SK-N-SH (cell line): ENCODE data around the gene ARID1B. TPM values are rescaled to one million over a fixed set of nuclear protein-coding genes. Genes with fewer than 3 reads are reported as not detected.

ENCODE experiments used
- CTCF ChIA-PET: fragments of 300-600, 350-600 bp; formaldehyde crosslinking; extraction: SDS; loops from one replicate; lab custom pipeline; 2021; lab: Yijun Ruan, JAX
- POLR2A ChIA-PET: fragments of 350-600 bp; sonication (Branson Sonifier 250); formaldehyde crosslinking; extraction: SDS; loops from one replicate; lab custom pipeline; 2020; ENCODE audit warnings: antibody characterized with exemption, inconsistent platforms; lab: Yijun Ruan, JAX
- DNase-seq: peaks from one replicate; pipeline ENCODE4 v3.0.0; 2012
- H2AFZ ChIP-seq: fragments of 200-600 bp; sonication (generic); 2 replicates; pipeline ENCODE4 v1.8.1; 2016; ENCODE audit warnings: antibody characterized with exemption, mild to moderate bottlenecking, low read depth
- H3F3A ChIP-seq: fragments of 200-600 bp; sonication (generic); replicated peaks from 2 replicates; pipeline ENCODE3; 2016; ENCODE audit warnings: antibody characterized with exemption, mild to moderate bottlenecking; ENCODE audit not compliant: insufficient read depth
- H3K27ac ChIP-seq, 2 experiments: fragments of 200-500 bp in 1 of 2; fragments of 200-600 bp in 1 of 2; sonication (Bioruptor generic) in 1 of 2; sonication (generic), shearing (Covaris generic) in 1 of 2; 2 replicates each; pipeline versions ENCODE4 v1.5.1 to v1.6.1; 2014 to 2016; ENCODE audit warnings: low read depth in 2 of 2, inconsistent platforms in 1 of 2, low read length in 1 of 2, mild to moderate bottlenecking in 1 of 2, mixed read lengths in 1 of 2
- H3K27me3 ChIP-seq: fragments of 200-600 bp; sonication (generic), shearing (Covaris generic); 2 replicates; pipeline ENCODE4 v1.6.1; 2016; ENCODE audit warnings: mixed run types; ENCODE audit not compliant: insufficient read depth
- H3K36me3 ChIP-seq, 2 experiments: fragments of 200-500 bp in 1 of 2; fragments of 200-600 bp in 1 of 2; sonication (Bioruptor generic) in 1 of 2; sonication (generic) in 1 of 2; replicated peaks in 1 of 2; 2 replicates each; pipeline versions ENCODE3 to v1.5.1; 2014 to 2016; ENCODE audit warnings: low read length in 1 of 2, mild to moderate bottlenecking in 1 of 2; ENCODE audit not compliant: insufficient read depth in 2 of 2, control insufficient read depth in 1 of 2
- H3K4me1 ChIP-seq, 2 experiments: fragments of 200-500 bp in 1 of 2; fragments of 200-600 bp in 1 of 2; sonication (Bioruptor generic) in 1 of 2; sonication (generic), shearing (Covaris generic) in 1 of 2; 2 replicates each; pipeline versions ENCODE4 v1.5.1 to v1.6.1; 2014 to 2016; ENCODE audit warnings: low read depth in 1 of 2, low read length in 1 of 2, mixed run types in 1 of 2; ENCODE audit not compliant: insufficient read depth in 2 of 2, control insufficient read depth in 1 of 2
- H3K4me2 ChIP-seq: fragments of 200-600 bp; sonication (generic), shearing (Covaris generic); 2 replicates; pipeline ENCODE4 v1.6.1; 2017; ENCODE audit warnings: mixed run types
- H3K4me3 ChIP-seq, 2 experiments: fragments of 200-500 bp in 1 of 2; fragments of 200-600 bp in 1 of 2; sonication (Bioruptor generic) in 1 of 2; sonication (generic), shearing (Covaris generic) in 1 of 2; 2 replicates each; pipeline versions ENCODE4 v1.5.1 to v1.8.1; 2014 to 2016; ENCODE audit warnings: low read depth in 2 of 2, inconsistent platforms in 1 of 2, low read length in 1 of 2, mild to moderate bottlenecking in 1 of 2, mixed read lengths in 1 of 2, moderate library complexity in 1 of 2
- H3K79me2 ChIP-seq: fragments of 200-600 bp; sonication (generic); 2 replicates; pipeline ENCODE4 v1.8.1; 2017; ENCODE audit warnings: mild to moderate bottlenecking; ENCODE audit not compliant: insufficient read depth
- H3K9ac ChIP-seq: fragments of 200-600 bp; sonication (generic); 2 replicates; pipeline ENCODE4 v1.6.1; 2017; ENCODE audit warnings: mixed run types
- H3K9me2 ChIP-seq: fragments of 200-600 bp; sonication (generic); 2 replicates; pipeline ENCODE4 v1.6.1; 2017; ENCODE audit warnings: mixed run types
- H3K9me3 ChIP-seq: fragments of 200-600 bp; sonication (generic); 2 replicates; pipeline ENCODE4 v1.6.1; 2017; ENCODE audit warnings: mixed run types, mild to moderate bottlenecking, moderate library complexity
- H4K20me1 ChIP-seq: fragments of 200-600 bp; sonication (generic); 2 replicates; pipeline ENCODE4 v1.6.1; 2017; ENCODE audit warnings: mild to moderate bottlenecking, mixed run types; ENCODE audit not compliant: insufficient read depth
- CHD2 ChIP-seq: fragments of 150-350 bp; IDR thresholded peaks from 2 replicates; pipeline ENCODE4 v1.6.1; 2018; ENCODE audit warnings: low read length; ENCODE audit not compliant: partially characterized antibody
- ELF1 ChIP-seq: IDR thresholded peaks from 2 replicates; pipeline ENCODE4 v1.4.0; 2012
- FOSL2 ChIP-seq: IDR thresholded peaks from 2 replicates; pipeline ENCODE4 v1.4.0; 2012; ENCODE audit warnings: low read depth, mild to moderate bottlenecking, moderate library complexity, borderline replicate concordance
- FOXJ3 ChIP-seq: sonication (generic); formaldehyde crosslinking; IDR thresholded peaks from 2 replicates; pipeline ENCODE4 v1.5.1; 2020; ENCODE audit warnings: mild to moderate bottlenecking, missing genetic modification reagents
- FOXM1 ChIP-seq: IDR thresholded peaks from 2 replicates; pipeline ENCODE4 v1.4.0; 2012; ENCODE audit warnings: low read depth, mild to moderate bottlenecking
- GATA2 ChIP-seq: sonication (generic); formaldehyde crosslinking; IDR thresholded peaks from 2 replicates; pipeline ENCODE4 v1.5.0; 2020; ENCODE audit warnings: mild to moderate bottlenecking, missing genetic modification reagents
- JUND ChIP-seq: IDR thresholded peaks from 2 replicates; pipeline ENCODE4 v1.4.0; 2012
- MEF2A ChIP-seq: IDR thresholded peaks from 2 replicates; pipeline ENCODE4 v1.4.0; 2012; ENCODE audit warnings: low read depth, borderline replicate concordance
- MXI1 ChIP-seq: IDR thresholded peaks from 2 replicates; pipeline ENCODE4 v1.6.1; 2012; ENCODE audit warnings: mild to moderate bottlenecking, low read depth, low read length, improper control_type of control experiment
- NFIC ChIP-seq: IDR thresholded peaks from 2 replicates; pipeline ENCODE4 v1.4.0; 2012; ENCODE audit warnings: borderline replicate concordance
- NRF1 ChIP-seq: IDR thresholded peaks from 2 replicates; pipeline ENCODE4 v1.6.1; 2012; ENCODE audit warnings: low read depth, mild to moderate bottlenecking, low read length
- RCOR1 ChIP-seq: fragments of 150-350 bp; IDR thresholded peaks from 2 replicates; pipeline ENCODE4 v1.6.1; 2017; ENCODE audit warnings: antibody characterized with exemption, low read length
- RXRA ChIP-seq: IDR thresholded peaks from 2 replicates; pipeline ENCODE4 v1.4.0; 2012; ENCODE audit warnings: low read depth, mild to moderate bottlenecking, borderline replicate concordance
- SIN3A ChIP-seq: IDR thresholded peaks from 2 replicates; pipeline ENCODE4 v1.6.1; 2012; ENCODE audit warnings: low read depth, mild to moderate bottlenecking, low read length, moderate library complexity, borderline replicate concordance
- SMC3 ChIP-seq: IDR thresholded peaks from 2 replicates; pipeline ENCODE4 v1.6.1; 2012; ENCODE audit warnings: low read depth, low read length, improper control_type of control experiment
- TEAD4 ChIP-seq: IDR thresholded peaks from 2 replicates; pipeline ENCODE4 v1.4.0; 2012; ENCODE audit warnings: mild to moderate bottlenecking, borderline replicate concordance; ENCODE audit not compliant: insufficient read depth
- WGBS: methylation state at CpG from one replicate; pipeline ENCODE4 v1.1.6; 2017; ENCODE audit warnings: low lambda C conversion rate; 5-methylcytosine and 5-hydroxymethylcytosine counted together
- polyA plus RNA-seq, 3 experiments: library from polyadenylated mRNA; depleted of rRNA; stranded (reverse); fragments of >200 nt; gene quantifications; 2 replicates each; pipeline ENCODE4 v1.2.3, GENCODE V29; 2012
- TF ChIP-seq, protein P1 (sequence below): IDR thresholded peaks from 2 replicates; pipeline ENCODE4 v1.4.0; 2012; ENCODE audit warnings: low read depth, borderline replicate concordance
- TF ChIP-seq, protein P2 (sequence below): IDR thresholded peaks from 2 replicates; pipeline ENCODE4; 2012
- TF ChIP-seq, protein P3 (sequence below): IDR thresholded peaks from 2 replicates; pipeline ENCODE4 v1.4.0; 2012; ENCODE audit warnings: low read depth, borderline replicate concordance
- TF ChIP-seq, protein P4 (sequence below): fragments of 200-600 bp; sonication (generic); IDR thresholded peaks from 2 replicates; pipeline ENCODE4 v1.6.1; 2017; ENCODE audit warnings: antibody characterized with exemption, mild to moderate bottlenecking, moderate library complexity

The ARID1B gene
- polyA plus RNA-seq, 1 of the 3 experiments (the other 2 are of a cell fraction), result 13.6 TPM

- TF ChIP-seq NFIC (no peak), CHD2 (no peak), SMC3 (no peak), FOSL2 (no peak)
- TF ChIP-seq, protein P1, sequence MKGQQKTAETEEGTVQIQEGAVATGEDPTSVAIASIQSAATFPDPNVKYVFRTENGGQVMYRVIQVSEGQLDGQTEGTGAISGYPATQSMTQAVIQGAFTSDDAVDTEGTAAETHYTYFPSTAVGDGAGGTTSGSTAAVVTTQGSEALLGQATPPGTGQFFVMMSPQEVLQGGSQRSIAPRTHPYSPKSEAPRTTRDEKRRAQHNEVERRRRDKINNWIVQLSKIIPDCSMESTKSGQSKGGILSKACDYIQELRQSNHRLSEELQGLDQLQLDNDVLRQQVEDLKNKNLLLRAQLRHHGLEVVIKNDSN, result no peak
Observed at GRCh38 chr6:157013649-157014304, 236.6 kb downstream of the ARID1B start (continued).

GRCh38 chr6:157014871-157015270 is 237.7 kb downstream of the ARID1B start:
- H3K9me3 ChIP-seq, result no peaks in the 10 kb centered on the region
- H3K9me2 ChIP-seq, result no peaks in the 10 kb centered on the region
- DNase-seq, result no peak
- H3K27me3 ChIP-seq, result no peaks in the 10 kb centered on the region
- peaks cover 98% of the 10 kb centered on the region for H3K79me2 ChIP-seq
- TF ChIP-seq, protein P2, sequence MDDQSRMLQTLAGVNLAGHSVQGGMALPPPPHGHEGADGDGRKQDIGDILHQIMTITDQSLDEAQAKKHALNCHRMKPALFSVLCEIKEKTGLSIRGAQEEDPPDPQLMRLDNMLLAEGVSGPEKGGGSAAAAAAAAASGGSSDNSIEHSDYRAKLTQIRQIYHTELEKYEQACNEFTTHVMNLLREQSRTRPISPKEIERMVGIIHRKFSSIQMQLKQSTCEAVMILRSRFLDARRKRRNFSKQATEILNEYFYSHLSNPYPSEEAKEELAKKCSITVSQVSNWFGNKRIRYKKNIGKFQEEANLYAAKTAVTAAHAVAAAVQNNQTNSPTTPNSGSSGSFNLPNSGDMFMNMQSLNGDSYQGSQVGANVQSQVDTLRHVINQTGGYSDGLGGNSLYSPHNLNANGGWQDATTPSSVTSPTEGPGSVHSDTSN, result no peak
- TF ChIP-seq RXRA (no peak), FOXJ3 (CRISPR knock-in tag) (no peak), GATA2 (CRISPR knock-in tag) (no peak), MEF2A (no peak), NRF1 (no peak), ELF1 (no peak), TEAD4 (no peak), FOXM1 (no peak), SIN3A (no peak), FOSL2 (no peak), SMC3 (no peak), RCOR1 (no peak), JUND (no peak), MXI1 (no peak)
- TF ChIP-seq, protein P3, sequence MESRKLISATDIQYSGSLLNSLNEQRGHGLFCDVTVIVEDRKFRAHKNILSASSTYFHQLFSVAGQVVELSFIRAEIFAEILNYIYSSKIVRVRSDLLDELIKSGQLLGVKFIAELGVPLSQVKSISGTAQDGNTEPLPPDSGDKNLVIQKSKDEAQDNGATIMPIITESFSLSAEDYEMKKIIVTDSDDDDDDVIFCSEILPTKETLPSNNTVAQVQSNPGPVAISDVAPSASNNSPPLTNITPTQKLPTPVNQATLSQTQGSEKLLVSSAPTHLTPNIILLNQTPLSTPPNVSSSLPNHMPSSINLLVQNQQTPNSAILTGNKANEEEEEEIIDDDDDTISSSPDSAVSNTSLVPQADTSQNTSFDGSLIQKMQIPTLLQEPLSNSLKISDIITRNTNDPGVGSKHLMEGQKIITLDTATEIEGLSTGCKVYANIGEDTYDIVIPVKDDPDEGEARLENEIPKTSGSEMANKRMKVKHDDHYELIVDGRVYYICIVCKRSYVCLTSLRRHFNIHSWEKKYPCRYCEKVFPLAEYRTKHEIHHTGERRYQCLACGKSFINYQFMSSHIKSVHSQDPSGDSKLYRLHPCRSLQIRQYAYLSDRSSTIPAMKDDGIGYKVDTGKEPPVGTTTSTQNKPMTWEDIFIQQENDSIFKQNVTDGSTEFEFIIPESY, result no peak
- TF ChIP-seq, protein P4, sequence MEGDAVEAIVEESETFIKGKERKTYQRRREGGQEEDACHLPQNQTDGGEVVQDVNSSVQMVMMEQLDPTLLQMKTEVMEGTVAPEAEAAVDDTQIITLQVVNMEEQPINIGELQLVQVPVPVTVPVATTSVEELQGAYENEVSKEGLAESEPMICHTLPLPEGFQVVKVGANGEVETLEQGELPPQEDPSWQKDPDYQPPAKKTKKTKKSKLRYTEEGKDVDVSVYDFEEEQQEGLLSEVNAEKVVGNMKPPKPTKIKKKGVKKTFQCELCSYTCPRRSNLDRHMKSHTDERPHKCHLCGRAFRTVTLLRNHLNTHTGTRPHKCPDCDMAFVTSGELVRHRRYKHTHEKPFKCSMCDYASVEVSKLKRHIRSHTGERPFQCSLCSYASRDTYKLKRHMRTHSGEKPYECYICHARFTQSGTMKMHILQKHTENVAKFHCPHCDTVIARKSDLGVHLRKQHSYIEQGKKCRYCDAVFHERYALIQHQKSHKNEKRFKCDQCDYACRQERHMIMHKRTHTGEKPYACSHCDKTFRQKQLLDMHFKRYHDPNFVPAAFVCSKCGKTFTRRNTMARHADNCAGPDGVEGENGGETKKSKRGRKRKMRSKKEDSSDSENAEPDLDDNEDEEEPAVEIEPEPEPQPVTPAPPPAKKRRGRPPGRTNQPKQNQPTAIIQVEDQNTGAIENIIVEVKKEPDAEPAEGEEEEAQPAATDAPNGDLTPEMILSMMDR, result no peak
- TF ChIP-seq, all 33 proteins: peak for 0
- peaks cover 29% of the 10 kb centered on the region for H4K20me1 ChIP-seq
- POLR2A ChIA-PET, result no interaction called here
- 87% methylated on average over 7 of the region's 7 CpGs for WGBS
- H3K4me3 ChIP-seq, result no peak overlapping the region
- no peak overlapping the region for H3K27ac ChIP-seq
- no peak overlapping the region for H3K4me2 ChIP-seq
- H3F3A ChIP-seq, result peaks cover 14% of the 10 kb centered on the region
- CTCF ChIA-PET, result interaction anchor here (0.6 to 1.2 kb wide), 2 partner anchors 31 to 315 kb away, joined by 3 read pairs; no protein-coding TSS in a partner anchor
- peaks cover 4 to 10% of the 10 kb centered on the region in 2 experiments for H3K4me1 ChIP-seq
- H2AFZ ChIP-seq, result no peak overlapping the region
- H3K9ac ChIP-seq, result no peak overlapping the region
- peaks cover 0 to 9% of the 10 kb centered on the region in 2 experiments for H3K36me3 ChIP-seq
